ENCODE results near the gene UROC1. TPM values are rescaled to one million over a fixed set of nuclear protein-coding genes. Genes with fewer than 3 reads are reported as not detected.
A peak's percentile ranks its signal among the peaks of the same experiment; 100 is the strongest.

UROC1 gene
- total and polyA plus RNA-seq, 2 of the 13 experiments (the other 11 are each of a cell fraction or from before 2014, with no cell fraction given), result 0.71 to 1.3 TPM

DNA sequence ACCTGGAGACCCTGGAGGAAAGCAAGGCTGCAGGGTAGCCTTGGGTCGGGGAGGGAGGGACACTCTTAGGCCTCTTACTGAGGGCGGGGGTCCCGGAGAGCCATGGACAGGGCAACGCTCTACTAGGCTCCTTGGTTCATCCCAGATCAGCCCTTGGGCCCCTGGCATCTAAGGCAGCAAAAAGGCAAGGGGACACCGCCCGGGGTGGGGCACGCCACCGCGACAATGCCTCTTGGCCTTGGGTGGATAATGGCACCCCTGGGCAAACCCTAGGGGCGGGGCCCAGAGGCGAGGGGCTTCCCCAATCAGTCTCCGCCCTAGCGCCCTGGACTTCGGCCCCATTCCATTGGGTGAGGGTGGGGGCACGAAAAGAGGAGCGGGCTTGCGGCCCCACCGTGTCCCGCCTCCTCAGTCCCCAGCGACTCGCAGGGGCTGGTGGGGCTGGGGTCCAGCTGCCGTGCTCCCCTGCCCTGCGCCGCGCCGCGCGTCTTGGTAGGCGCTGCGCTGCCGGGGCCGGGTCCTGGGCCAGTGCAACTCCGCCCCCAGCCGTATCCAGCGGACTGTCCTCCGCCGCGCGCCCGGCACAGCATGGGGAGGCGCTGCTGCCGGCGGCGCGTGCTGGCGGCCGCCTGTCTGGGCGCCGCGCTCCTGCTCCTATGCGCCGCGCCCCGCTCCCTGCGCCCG, 6.3 kb upstream of the UROC1 start, which contains the start of gene CHST13 (continued):
- TF ChIP-seq LCORL (IDR thresholded peaks at IDR 0.05) (no peak), LCORL (CRISPR knock-in tag; IDR thresholded peaks at IDR 0.05) (peak; percentile 91; the same call in 1 of the 2 replicates), HNRNPUL1 (IDR thresholded peaks at IDR 0.05; ENCODE audit: low read depth, low read length) (no peak; the same call in 1 of the 2 replicates), HNRNPH1 (optimal IDR thresholded peaks at IDR 0.05; ENCODE audit: low read depth, low read length) (no peak), MIER2 (CRISPR knock-in tag; IDR thresholded peaks at IDR 0.05) (peak; percentile 54; the same call in 1 of the 2 replicates), ZNF136 (CRISPR knock-in tag; IDR thresholded peaks at IDR 0.05; ENCODE audit: low read depth) (0 out of 2 replicates have a peak, but pooled peaks have one; percentile 19), NFKB2 (CRISPR knock-in tag; IDR thresholded peaks at IDR 0.05; ENCODE audit: borderline replicate concordance) (peak; percentile 61; the same call in 1 of the 2 replicates), ZNF44 (CRISPR knock-in tag; IDR thresholded peaks at IDR 0.05) (no peak), ZNF232 (CRISPR knock-in tag; IDR thresholded peaks at IDR 0.05; ENCODE audit: borderline replicate concordance) (peak; percentile 86; the same call in 1 of the 2 replicates), ZNF780A (CRISPR knock-in tag; IDR thresholded peaks at IDR 0.05) (no peak), ZC3H4 (CRISPR knock-in tag; IDR thresholded peaks at IDR 0.05; ENCODE audit: borderline replicate concordance) (no peak), RXRB (CRISPR knock-in tag; IDR thresholded peaks at IDR 0.05; ENCODE audit: borderline replicate concordance) (peak; percentile 75), PAF1 (CRISPR knock-in tag; IDR thresholded peaks at IDR 0.05) (no peak; the same call in 1 of the 2 replicates), YY1 (IDR thresholded peaks at IDR 0.05; ENCODE audit: insufficient read depth, insufficient replicate concordance, low read depth, low read length) (peak; percentile 60), ZMYM4 (CRISPR knock-in tag; IDR thresholded peaks at IDR 0.05) (peak; percentile 77), NONO (IDR thresholded peaks at IDR 0.05) (no peak), NONO (CRISPR knock-in tag; conservative IDR thresholded peaks at IDR 0.05) (0 out of 2 replicates have a peak, but pooled peaks have one; percentile 39), JUND (CRISPR knock-in tag; IDR thresholded peaks at IDR 0.05) (no peak), ZNF446 (CRISPR knock-in tag; IDR thresholded peaks at IDR 0.05) (0 out of 2 replicates have a peak, but pooled peaks have one; percentile 11), ZNF30 (CRISPR knock-in tag; IDR thresholded peaks at IDR 0.05) (no peak), ZMYM2 (CRISPR knock-in tag; IDR thresholded peaks at IDR 0.05) (no peak), SMAD3 (CRISPR knock-in tag; IDR thresholded peaks at IDR 0.05) (peak; percentile 57; the same call in 1 of the 2 replicates), IRF2 (CRISPR knock-in tag; IDR thresholded peaks at IDR 0.05) (no peak), ZNF431 (CRISPR knock-in tag; IDR thresholded peaks at IDR 0.05; ENCODE audit: borderline replicate concordance, low read depth) (no peak; the same call in 1 of the 2 replicates), GLI4 (CRISPR knock-in tag; IDR thresholded peaks at IDR 0.05; ENCODE audit: borderline replicate concordance) (no peak), MZF1 (CRISPR knock-in tag; IDR thresholded peaks at IDR 0.05; ENCODE audit: borderline replicate concordance) (no peak)
- TF ChIP-seq, protein P1, sequence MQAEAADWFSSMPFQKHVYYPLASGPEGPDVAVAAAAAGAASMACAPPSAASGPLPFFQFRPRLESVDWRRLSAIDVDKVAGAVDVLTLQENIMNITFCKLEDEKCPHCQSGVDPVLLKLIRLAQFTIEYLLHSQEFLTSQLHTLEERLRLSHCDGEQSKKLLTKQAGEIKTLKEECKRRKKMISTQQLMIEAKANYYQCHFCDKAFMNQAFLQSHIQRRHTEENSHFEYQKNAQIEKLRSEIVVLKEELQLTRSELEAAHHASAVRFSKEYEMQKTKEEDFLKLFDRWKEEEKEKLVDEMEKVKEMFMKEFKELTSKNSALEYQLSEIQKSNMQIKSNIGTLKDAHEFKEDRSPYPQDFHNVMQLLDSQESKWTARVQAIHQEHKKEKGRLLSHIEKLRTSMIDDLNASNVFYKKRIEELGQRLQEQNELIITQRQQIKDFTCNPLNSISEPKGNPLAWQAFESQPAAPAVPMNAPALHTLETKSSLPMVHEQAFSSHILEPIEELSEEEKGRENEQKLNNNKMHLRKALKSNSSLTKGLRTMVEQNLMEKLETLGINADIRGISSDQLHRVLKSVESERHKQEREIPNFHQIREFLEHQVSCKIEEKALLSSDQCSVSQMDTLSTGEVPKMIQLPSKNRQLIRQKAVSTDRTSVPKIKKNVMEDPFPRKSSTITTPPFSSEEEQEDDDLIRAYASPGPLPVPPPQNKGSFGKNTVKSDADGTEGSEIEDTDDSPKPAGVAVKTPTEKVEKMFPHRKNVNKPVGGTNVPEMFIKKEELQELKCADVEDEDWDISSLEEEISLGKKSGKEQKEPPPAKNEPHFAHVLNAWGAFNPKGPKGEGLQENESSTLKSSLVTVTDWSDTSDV (CRISPR knock-in tag; IDR thresholded peaks at IDR 0.05), result peak; percentile 60; the same call in 1 of the 2 replicates
- TF ChIP-seq, protein P2, sequence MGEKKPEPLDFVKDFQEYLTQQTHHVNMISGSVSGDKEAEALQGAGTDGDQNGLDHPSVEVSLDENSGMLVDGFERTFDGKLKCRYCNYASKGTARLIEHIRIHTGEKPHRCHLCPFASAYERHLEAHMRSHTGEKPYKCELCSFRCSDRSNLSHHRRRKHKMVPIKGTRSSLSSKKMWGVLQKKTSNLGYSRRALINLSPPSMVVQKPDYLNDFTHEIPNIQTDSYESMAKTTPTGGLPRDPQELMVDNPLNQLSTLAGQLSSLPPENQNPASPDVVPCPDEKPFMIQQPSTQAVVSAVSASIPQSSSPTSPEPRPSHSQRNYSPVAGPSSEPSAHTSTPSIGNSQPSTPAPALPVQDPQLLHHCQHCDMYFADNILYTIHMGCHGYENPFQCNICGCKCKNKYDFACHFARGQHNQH (CRISPR knock-in tag; IDR thresholded peaks at IDR 0.05), result peak; percentile 71; the same call in 1 of the 2 replicates
- TF ChIP-seq, protein P3, sequence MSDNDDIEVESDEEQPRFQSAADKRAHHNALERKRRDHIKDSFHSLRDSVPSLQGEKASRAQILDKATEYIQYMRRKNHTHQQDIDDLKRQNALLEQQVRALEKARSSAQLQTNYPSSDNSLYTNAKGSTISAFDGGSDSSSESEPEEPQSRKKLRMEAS (IDR thresholded peaks at IDR 0.05), result no peak
